HCT116 (cell line): Measurements from ENCODE around the gene METTL25B.

ENCODE experiments used
- ATF3 ChIP-seq: IDR thresholded peaks from 2 replicates; pipeline ENCODE4 v1.6.1; 2012
- CEBPB ChIP-seq: IDR thresholded peaks from 2 replicates; pipeline ENCODE4 v1.6.1; 2012; ENCODE audit warnings: low read depth
- EGR1 ChIP-seq: IDR thresholded peaks from 2 replicates; pipeline ENCODE4 v1.6.1; 2012; ENCODE audit warnings: low read depth
- FOSL1 ChIP-seq: IDR thresholded peaks from 2 replicates; pipeline ENCODE4 v1.6.1; 2012; ENCODE audit warnings: low read depth
- POLR2A ChIP-seq: IDR thresholded peaks from 2 replicates; pipeline ENCODE4 v1.7.0; 2011; ENCODE audit warnings: borderline replicate concordance; ENCODE audit not compliant: insufficient read depth, insufficient read length; ENCODE audit errors: extremely low read depth
- RAD21 ChIP-seq: IDR thresholded peaks from 2 replicates; pipeline ENCODE4 v1.6.1; 2012; ENCODE audit warnings: low read depth, mild to moderate bottlenecking
- SP1 ChIP-seq: IDR thresholded peaks from 2 replicates; pipeline ENCODE4 v1.6.1; 2012; ENCODE audit warnings: low read depth
- TF ChIP-seq, protein P1 (sequence below), 3 experiments: fragments of 200-600 bp in 1 of 3; sonication (generic) in 1 of 3; IDR thresholded peaks in 2 of 3; conservative IDR thresholded peaks in 1 of 3; 2 replicates each; pipeline ENCODE4 v1.5.1; 2012 to 2017; ENCODE audit warnings: low read depth in 2 of 3, low read length in 2 of 3, antibody characterized with exemption in 1 of 3, borderline replicate concordance in 1 of 3, control low read depth in 1 of 3, mild to moderate bottlenecking in 1 of 3, mixed read lengths in 1 of 3, mixed run types in 1 of 3, moderate library complexity in 1 of 3; ENCODE audit not compliant: insufficient read depth in 1 of 3

- no peak for TF ChIP-seq EGR1
- TF ChIP-seq, protein P1, sequence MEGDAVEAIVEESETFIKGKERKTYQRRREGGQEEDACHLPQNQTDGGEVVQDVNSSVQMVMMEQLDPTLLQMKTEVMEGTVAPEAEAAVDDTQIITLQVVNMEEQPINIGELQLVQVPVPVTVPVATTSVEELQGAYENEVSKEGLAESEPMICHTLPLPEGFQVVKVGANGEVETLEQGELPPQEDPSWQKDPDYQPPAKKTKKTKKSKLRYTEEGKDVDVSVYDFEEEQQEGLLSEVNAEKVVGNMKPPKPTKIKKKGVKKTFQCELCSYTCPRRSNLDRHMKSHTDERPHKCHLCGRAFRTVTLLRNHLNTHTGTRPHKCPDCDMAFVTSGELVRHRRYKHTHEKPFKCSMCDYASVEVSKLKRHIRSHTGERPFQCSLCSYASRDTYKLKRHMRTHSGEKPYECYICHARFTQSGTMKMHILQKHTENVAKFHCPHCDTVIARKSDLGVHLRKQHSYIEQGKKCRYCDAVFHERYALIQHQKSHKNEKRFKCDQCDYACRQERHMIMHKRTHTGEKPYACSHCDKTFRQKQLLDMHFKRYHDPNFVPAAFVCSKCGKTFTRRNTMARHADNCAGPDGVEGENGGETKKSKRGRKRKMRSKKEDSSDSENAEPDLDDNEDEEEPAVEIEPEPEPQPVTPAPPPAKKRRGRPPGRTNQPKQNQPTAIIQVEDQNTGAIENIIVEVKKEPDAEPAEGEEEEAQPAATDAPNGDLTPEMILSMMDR (IDR thresholded peaks at IDR 0.05 in 2 of 3, conservative IDR thresholded peaks at IDR 0.05 in 1 of 3; ENCODE audit: borderline replicate concordance in 1 of 3, insufficient read depth in 1 of 3, low read depth in 2 of 3, low read length in 2 of 3), result no peak
- no peak for TF ChIP-seq POLR2A
- no peak for TF ChIP-seq ATF3
- no peak for TF ChIP-seq FOSL1
- TF ChIP-seq CEBPB, result no peak
- no peak for TF ChIP-seq SP1
- TF ChIP-seq RAD21, result no peak
Observed at GRCh38 chr1:156772728-156773497, 44.6 kb downstream of the METTL25B start.
